GM12874 (cell line): ENCODE results near the gene CHEK1.

ENCODE experiments used
- TF ChIP-seq, protein P1 (sequence below): IDR thresholded peaks from 2 replicates; pipeline ENCODE4 v1.5.1; 2011; ENCODE audit warnings: low read depth, mild to moderate bottlenecking, control low read depth, low read length, moderate library complexity; ENCODE audit not compliant: insufficient read depth

The CHEK1 gene

DNA sequence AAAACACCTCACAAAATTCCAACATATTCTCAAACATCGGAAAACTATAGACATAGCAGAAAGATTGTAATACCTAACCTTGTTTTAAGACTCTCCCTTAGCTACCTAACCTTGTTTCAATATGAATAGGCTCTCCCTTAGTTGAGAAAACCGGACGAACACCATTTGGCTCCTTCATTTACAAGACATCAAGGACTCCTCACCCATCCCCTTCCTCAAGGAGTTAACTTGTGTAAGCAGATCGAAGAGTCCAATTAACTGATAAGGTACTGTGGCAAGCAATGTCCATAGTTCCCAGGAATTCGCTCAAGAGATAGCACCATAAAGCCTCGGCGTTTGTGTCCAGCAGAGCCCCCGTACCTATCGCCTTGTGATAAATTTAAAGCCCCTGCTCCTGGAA is 60.3 kb downstream of the CHEK1 start:
- TF ChIP-seq, protein P1, sequence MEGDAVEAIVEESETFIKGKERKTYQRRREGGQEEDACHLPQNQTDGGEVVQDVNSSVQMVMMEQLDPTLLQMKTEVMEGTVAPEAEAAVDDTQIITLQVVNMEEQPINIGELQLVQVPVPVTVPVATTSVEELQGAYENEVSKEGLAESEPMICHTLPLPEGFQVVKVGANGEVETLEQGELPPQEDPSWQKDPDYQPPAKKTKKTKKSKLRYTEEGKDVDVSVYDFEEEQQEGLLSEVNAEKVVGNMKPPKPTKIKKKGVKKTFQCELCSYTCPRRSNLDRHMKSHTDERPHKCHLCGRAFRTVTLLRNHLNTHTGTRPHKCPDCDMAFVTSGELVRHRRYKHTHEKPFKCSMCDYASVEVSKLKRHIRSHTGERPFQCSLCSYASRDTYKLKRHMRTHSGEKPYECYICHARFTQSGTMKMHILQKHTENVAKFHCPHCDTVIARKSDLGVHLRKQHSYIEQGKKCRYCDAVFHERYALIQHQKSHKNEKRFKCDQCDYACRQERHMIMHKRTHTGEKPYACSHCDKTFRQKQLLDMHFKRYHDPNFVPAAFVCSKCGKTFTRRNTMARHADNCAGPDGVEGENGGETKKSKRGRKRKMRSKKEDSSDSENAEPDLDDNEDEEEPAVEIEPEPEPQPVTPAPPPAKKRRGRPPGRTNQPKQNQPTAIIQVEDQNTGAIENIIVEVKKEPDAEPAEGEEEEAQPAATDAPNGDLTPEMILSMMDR = no peak

DNA sequence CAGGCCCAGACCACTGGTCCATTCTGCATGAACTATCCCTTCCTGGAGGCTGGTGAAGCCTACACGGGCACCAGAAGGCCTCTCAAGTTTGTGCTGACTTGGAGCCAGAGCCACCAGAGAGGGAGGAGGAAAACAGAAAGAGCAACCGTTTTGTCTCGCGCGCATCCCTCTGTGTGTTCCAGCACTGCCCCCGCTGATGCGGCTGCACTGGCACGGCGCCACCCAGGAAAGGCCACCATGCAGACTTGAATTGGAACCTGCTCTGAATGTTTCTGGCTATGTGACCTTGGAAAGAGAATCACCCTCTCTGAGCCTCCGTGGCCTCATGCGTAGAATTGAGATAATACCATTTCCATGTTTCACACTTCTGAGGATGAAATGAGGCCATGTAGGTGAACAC is 63.1 kb downstream of the CHEK1 start:
- TF ChIP-seq, protein P1 = no peak

DNA sequence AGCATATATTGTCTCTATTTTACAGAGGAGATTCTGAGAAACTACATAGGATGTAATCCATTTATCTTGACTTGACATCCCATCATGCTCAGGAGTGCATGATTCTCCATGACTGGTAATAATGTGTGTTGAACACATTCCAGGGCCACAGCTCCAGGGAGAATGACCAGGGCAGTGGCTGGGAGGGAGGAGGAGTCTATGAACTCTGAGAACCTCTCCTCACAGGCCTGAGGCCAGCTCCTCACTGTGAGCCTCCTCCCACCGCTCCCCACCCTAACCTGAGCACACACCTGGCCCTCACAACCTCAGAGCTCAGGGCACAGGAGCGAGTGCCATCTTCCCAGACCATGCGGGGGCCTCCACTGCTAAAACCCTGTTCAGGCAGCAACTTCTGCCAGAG is 63.7 kb downstream of the CHEK1 start:
- TF ChIP-seq, protein P1 = no peak

DNA sequence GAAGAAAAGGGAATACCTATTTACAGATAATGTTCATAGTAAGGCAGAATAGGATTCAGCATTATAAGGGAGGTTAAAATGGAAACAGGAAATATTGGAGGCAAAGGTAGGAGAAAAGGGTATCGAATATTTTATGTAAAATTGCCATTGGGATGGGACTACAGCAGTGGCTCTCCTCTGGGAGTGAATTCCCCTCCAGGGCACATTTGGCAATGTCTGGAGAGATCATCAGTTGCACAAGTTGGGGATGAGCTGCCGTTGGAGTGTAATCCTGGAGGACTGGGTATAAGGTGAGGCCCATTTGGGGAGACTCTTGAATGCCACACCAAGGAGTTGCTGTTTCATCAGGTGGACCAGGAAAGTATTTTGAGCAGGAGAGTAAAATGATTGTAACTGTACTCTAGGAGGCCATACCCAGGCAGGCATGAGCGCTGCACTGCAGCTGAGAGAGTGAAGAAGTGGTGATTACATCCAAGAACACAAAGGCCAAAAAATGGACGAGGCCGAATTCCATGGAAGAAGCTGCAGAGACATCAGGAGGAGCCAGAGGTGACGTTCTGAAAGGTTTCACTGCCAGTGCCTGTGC is 64.4 kb downstream of the CHEK1 start:
- TF ChIP-seq, protein P1 = no peak

DNA sequence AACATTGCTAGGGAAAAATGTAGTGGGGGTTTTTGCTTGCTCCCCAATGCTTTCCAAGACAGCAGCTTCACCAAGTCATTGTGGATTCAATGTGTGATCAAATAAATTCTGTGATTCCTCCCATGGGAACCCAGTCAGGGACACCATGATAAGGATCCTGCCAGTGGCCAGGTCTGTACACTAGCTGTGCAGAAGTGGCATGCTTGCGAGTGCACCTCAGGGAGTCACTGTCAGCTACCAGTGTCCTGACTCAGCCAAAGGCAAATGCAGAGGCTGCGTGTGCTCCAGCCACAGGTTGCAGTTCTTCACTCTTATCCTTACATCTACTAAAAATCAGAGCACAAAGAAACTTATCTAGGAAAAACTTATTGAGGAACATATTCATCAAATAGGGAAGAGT is 65.0 kb downstream of the CHEK1 start:
- TF ChIP-seq, protein P1 = no peak

DNA sequence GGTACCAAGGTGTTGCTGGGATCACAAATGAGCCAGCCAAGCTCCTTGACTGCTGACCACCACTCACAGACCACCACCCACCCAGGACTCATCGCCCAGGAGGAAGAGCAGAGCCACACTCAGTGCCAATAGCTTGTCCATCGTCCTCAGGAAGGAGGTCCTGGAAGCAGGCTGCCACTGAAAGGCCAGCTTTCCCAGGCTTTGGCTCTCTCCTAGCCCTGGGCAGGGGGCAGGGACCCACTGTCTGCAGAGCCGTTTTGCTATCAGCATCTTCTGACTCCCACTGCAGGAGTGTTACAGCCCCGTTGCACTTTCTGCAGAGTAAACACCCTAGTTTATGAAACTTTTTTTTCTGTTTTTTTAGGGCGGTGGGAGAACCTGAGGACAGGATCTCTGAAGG is 67.9 kb downstream of the CHEK1 start:
- TF ChIP-seq, protein P1 = no peak

DNA sequence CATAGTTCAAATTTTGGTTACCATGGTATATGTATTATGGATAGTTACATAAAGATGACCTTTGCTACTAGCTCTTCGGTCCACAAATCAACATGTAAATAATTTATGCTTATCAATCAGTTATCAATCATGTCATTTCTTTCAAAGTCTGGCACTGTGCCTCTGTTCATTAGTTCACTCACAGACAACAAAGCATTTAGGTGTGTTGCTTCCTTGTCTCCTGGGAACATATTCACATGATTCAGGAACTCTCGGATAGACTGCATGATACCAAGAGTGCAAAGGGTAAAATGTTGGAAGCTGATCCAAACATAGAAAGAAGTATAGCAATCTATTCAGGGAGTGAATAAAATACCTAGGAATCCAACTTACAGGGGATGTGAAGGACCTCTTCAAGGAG is 70.0 kb downstream of the CHEK1 start:
- TF ChIP-seq, protein P1 = no peak
